Measurements from ENCODE around the gene SPI1.

Gene SPI1

DNA sequence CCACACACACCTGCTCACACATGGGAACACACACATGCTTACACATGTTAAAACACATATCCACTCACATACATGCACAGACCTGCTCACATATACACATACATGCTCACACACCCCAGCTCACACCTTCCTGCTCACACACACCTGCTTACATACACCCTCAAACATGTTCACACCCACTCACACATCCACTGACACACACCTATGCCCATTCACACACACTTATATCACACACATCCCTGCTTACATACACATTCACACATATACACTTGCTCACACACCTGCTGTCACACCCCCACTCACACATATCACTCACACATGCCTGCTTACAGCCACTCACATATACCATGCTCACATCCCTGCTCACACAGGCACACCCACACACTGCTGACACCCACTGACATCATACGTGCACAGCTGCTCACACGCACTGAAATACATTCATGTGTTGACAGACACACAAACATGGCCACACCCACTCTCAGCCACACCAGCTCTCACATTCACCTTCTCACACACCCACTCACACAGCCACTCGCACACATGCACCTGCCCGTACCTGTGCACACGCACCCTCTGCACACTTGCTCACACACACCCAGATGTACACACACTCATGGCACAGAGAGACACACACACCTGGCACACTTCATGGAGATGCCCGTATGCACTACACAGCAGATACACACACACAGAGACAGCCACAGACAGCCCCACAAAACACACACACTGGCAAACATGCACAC is 20.2 kb downstream of the SPI1 start:
- no peak for DNase-seq (ENCODE audit: low read depth in 3 of 3)

GRCh38 chr11:47356998-47357329 is 21.4 kb downstream of the SPI1 start:
- DNase-seq (ENCODE audit: low read depth in 3 of 3) = no peak

DNA sequence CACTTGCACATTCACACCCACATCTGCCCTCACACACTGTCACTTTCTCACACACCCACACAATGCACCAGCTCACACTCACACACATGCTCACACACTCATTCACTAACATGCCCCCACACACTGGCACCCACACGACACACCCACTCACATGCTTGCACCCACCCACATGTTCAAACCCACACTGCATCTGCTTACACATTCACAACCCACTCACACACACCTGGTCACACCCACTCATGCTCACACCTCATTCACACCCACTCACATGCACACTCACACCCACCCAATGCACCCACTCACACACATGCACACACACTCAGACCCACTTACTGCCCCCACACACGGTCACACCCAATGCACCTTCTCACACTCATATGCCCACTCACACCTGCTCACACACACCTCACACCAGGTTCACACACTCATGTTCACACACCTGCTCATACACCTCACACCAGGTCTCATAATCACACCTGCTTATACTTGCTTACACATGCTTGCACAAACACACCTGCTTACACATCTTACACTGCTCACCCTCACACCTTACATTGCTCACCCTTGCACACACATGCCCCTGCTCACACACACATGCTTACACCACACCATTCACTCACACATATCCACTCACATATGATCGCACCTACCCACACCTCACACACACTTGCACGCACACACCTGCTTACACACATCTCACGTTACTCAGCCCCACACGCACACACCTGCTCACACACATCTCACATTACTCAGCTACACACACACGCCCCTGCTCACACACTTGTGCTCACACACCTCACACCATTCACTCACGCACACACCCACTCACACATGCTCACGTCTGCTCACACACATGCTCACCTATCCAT is 22.0 kb downstream of the SPI1 start:
- DNase-seq (ENCODE audit: low read depth in 3 of 3) = no peak

GRCh38 chr11:47355283-47356128 is 22.8 kb downstream of the SPI1 start:
- DNase-seq (ENCODE audit: low read depth in 3 of 3) = peak in 1 of 3 experiments; percentile 51

- no peak for DNase-seq (ENCODE audit: low read depth in 3 of 3)
Measured at GRCh38 chr11:47354913-47355282, 23.4 kb downstream of the SPI1 start.

DNA sequence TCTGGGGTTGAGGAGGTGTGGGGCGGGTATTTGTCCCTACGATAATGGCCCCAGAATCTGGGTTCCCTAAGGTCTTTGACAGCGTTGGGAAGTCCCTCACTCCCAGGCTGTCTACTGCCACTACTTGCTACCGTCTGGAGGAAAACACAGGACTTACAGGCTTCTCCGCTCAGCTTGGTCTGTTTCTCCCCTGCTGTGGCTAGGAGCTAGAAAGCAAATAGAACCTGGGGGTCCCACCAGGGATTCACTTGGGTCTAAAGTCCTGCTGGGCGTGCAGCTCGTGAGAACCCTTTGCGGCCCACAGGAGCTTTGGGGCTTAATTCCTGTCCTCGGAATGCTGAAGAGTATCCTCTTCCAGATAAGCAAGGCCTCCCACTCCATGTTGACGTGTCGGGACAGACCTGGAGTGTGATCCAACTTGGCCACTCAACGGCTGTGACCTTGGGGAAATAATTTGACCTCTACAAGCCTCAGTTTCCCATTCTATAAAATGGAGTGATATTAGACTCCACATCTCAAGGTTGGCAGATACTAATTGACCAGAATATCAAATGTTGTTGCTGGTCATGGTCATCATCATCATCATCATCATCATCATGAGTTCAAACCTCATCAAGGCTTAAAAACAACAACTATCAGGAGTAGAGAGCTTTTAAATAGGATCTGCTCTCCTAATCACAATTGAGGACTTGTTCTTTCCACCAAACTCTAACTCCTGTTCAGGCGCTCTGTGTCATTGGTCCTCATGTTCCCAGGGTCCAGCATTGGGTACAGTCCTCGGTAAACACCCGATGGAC is 24.2 kb downstream of the SPI1 start:
- no peak for DNase-seq (ENCODE audit: low read depth in 3 of 3)

GRCh38 chr11:47352556-47352955 is 25.8 kb downstream of the SPI1 start, which contains the start of gene MYBPC3:
TSS of gene MYBPC3 (minus strand) at chr11:47352702. CDS start at chr11:47352647, 55 bp downstream.
- DNase-seq (ENCODE audit: low read depth in 3 of 3) = no peak

GRCh38 chr11:47351156-47352126 is 26.9 kb downstream of the SPI1 start:
- DNase-seq (ENCODE audit: low read depth in 3 of 3) = no peak

DNA sequence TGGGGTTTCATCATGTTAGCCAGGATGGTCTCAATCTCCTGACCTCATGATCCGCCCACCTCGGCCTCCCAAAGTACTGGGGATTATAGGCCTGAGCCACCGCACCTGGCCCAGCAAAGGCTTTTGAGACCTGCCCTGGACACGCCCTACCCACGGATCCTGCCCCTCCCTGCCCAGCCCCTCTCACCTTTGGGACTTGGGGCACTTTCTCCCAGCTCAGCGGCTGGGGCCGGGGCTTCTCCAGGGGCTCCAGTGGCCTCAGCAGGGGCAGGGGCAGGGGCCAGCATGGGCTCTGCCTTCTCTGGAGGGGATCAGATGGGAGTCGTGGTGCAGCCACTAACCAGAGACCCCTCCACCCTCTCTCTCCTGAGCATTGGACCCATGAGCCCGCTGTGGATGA is 28.0 kb downstream of the SPI1 start:
- DNase-seq (ENCODE audit: low read depth in 3 of 3) = no peak

GRCh38 chr11:47349521-47350095 is 28.7 kb downstream of the SPI1 start:
- DNase-seq (ENCODE audit: low read depth in 3 of 3) = no peak

- no peak for DNase-seq (ENCODE audit: low read depth in 3 of 3)
Measured at GRCh38 chr11:47348859-47349258, 29.5 kb downstream of the SPI1 start.

DNA sequence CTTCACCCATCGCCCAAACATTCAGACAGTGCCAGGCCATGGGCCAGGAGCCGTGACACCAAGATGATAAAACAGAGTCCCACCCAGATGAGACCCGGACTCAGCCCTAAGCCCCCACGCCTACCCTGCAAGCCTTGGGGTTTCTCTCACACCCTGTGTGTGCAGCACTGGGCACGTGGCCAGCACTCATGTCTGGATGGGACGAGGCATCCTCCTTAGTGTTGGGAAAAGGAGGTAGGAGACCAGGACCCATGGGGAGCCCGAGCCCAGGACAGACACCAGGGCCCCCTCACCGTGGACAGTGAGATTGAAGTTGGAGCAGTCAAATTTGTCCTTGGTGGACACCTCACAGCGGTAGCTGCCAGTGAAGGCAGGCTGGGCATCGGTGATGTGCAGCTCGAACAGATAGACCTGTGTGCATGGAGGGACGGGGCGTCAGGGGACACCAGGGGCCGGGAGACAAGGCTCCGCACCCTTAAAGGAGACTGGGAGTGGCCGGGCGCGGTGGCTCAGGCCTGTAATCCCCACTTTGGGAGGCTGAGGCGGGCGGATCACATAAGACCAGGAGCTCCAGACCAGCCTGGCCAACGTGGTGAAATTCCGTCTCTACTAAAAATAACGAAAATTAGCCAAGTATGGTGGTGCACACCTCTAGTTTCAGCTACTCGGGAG is 30.1 kb downstream of the SPI1 start:
- no peak for DNase-seq (ENCODE audit: low read depth in 3 of 3)

DNA sequence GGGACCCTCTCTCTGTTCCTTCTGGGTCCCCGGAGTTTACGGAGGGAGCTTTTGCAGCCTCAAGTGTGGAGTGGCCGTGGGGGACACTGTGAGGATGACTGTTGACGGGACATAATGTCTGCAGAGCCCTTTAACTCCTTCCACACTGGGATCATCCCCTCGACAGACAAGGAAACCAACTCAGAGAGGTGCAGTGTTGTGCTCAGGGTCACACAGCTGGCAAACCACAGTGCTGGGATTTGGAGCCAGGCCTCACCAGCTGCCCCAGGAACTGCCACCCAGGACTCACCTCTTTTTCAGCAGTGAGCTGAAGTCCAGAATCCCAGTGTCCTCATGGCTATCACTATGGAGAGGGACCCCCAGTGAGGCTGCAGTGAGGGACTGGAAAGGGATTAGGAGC is 31.2 kb downstream of the SPI1 start:
- no peak for DNase-seq (ENCODE audit: low read depth in 3 of 3)

GRCh38 chr11:47345890-47346563 is 32.3 kb downstream of the SPI1 start:
- no peak for DNase-seq (ENCODE audit: low read depth in 3 of 3)

GRCh38 chr11:47342854-47343253 is 35.5 kb downstream of the SPI1 start:
- DNase-seq (ENCODE audit: low read depth in 3 of 3) = no peak

- no peak for DNase-seq (ENCODE audit: low read depth in 3 of 3)
Measured at GRCh38 chr11:47342036-47342803, 36.1 kb downstream of the SPI1 start.

GRCh38 chr11:47340980-47341775 is 37.2 kb downstream of the SPI1 start:
- DNase-seq (ENCODE audit: low read depth in 3 of 3) = no peak
